Motor neuron (in vitro differentiated cells): Measurements from ENCODE around the gene ANO4. TPM values are rescaled to one million over a fixed set of nuclear protein-coding genes. Genes with fewer than 3 reads are reported as not detected.
A peak's percentile ranks its signal among the peaks of the same experiment; 100 is the strongest.

ENCODE experiments used
- ATAC-seq, 8 experiments: fragments of 200-7000 bp; cut with Tn5 transposase; replicated peaks in 6 of 8; 2 replicates each; pipeline ENCODE4 v1.8.0; 2021; ENCODE audit warnings: mild to moderate bottlenecking in 8 of 8, moderate library complexity in 8 of 8
- H3K27ac ChIP-seq, 2 donors: fragments of 250-450 bp; sonication (Bioruptor Pico); 2 replicates each; pipeline ENCODE4 v1.9.0; 2021; ENCODE audit warnings: antibody characterized with exemption in 2 of 2, mild to moderate bottlenecking in 2 of 2, moderate library complexity in 1 of 2
- H3K4me1 ChIP-seq, 2 donors: fragments of 250-450 bp; sonication (Bioruptor Pico); replicated peaks in 1 of 2; 2 replicates each; pipeline ENCODE4 v1.6.1; 2021; ENCODE audit warnings: antibody characterized with exemption in 2 of 2, mild to moderate bottlenecking in 2 of 2, moderate library complexity in 1 of 2
- H3K4me3 ChIP-seq, 5 donors: fragments of 250-450 bp; sonication (Bioruptor Pico); 2 replicates each; pipeline ENCODE4 v1.9.0; 2021; ENCODE audit warnings: antibody characterized with exemption in 5 of 5, mild to moderate bottlenecking in 5 of 5, moderate library complexity in 4 of 5
- WGBS, 10 experiments: fragments of 450-650 bp; shearing (Covaris generic); methylation state at CpG; one replicate each; pipeline ENCODE4 v1.0.0; 2022; 5-methylcytosine and 5-hydroxymethylcytosine counted together
- in situ Hi-C, 9 experiments: fragments of 400-800 bp; cut with MboI; loops; one replicate each; pipeline ENCODE4 v1.15.0; 2021; ENCODE audit warnings: low sequenced_read_pairs in 9 of 9, low pct_unique_long_range_greater_than_20kb in 2 of 9; ENCODE audit not compliant: unreplicated experiment in 9 of 9
- total RNA-seq, 8 experiments: library from RNA; unstranded; fragments of 300-600 nt; gene quantifications; 2 replicates each; pipeline versions ENCODE4 v1.2.3 to v1.2.4, GENCODE V29; 2022

Gene ANO4
- total RNA-seq, 8 experiments from 2014 or later, result 0.76 to 27.3 (median 1.7) TPM; not detected in 1

- Histone ChIP-seq H3K4me1 (no peaks in the 10 kb centered on the region), H3K4me3 (no peak overlapping the region), H3K27ac (no peak overlapping the region)
- WGBS, 10 experiments, result 13 to 90% (median 83%) methylated on average over 1 to 3 of the region's 3 CpGs; no CpG with 5 or more reads in 1 of the 10 experiments
- in situ Hi-C loops, result no loop called here
- ATAC-seq, result no peak
Observed at GRCh38 chr12:101019667-101020066, 225.1 kb downstream of the ANO4 start.

GRCh38 chr12:101021442-101021841 is 226.9 kb downstream of the ANO4 start:
- 48 to 100% (median 83%) methylated on average over 1 to 3 of the region's 3 CpGs; no CpG with 5 or more reads in 1 of the 10 experiments for WGBS, 10 experiments
- Histone ChIP-seq H3K4me1 (no peaks in the 10 kb centered on the region), H3K4me3 (no peak overlapping the region), H3K27ac (no peak overlapping the region)
- no peak for ATAC-seq
- in situ Hi-C loops, result no loop called here

GRCh38 chr12:101021911-101022388 is 227.4 kb downstream of the ANO4 start:
- no peak overlapping the region for H3K27ac ChIP-seq
- no peak overlapping the region for H3K4me3 ChIP-seq
- in situ Hi-C loops, result no loop called here
- ATAC-seq, result peak in 4 of 8 experiments; percentile 32 to 95 (median 78)
- no peaks in the 10 kb centered on the region for H3K4me1 ChIP-seq

- in situ Hi-C loops, result no loop called here
- WGBS, 10 experiments, result 80 to 100% methylated on average over 1 of the region's 3 CpGs; no CpG with 5 or more reads in 8 of the 10 experiments
- Histone ChIP-seq H3K4me1 (no peaks in the 10 kb centered on the region), H3K27ac (no peak overlapping the region), H3K4me3 (no peak overlapping the region)
- ATAC-seq, result no peak
Observed at GRCh38 chr12:101027200-101027599, 232.6 kb downstream of the ANO4 start.

GRCh38 chr12:101027816-101028215 is 233.2 kb downstream of the ANO4 start:
- 33 to 100% (median 97%) methylated on average over 1 to 3 of the region's 4 CpGs; no CpG with 5 or more reads in 2 of the 10 experiments for WGBS, 10 experiments
- ATAC-seq, result no peak
- no peak overlapping the region for H3K27ac ChIP-seq
- no peak overlapping the region for H3K4me3 ChIP-seq
- no peaks in the 10 kb centered on the region for H3K4me1 ChIP-seq
- in situ Hi-C loops, result no loop called here

- ATAC-seq, result peak in 6 of 8 experiments; percentile 28 to 74 (median 41)
Observed at GRCh38 chr12:101038289-101038871, 243.8 kb downstream of the ANO4 start.

GRCh38 chr12:101039848-101040531 is 245.4 kb downstream of the ANO4 start:
- WGBS, 10 experiments, result 20 to 100% (median 77%) methylated on average over 1 to 4 of the region's 6 CpGs; no CpG with 5 or more reads in 2 of the 10 experiments
- Histone ChIP-seq H3K4me3 (no peak overlapping the region), H3K4me1 (no peaks in the 10 kb centered on the region), H3K27ac (no peak overlapping the region)
- no peak for ATAC-seq
- in situ Hi-C loops, result no loop called here

More at GRCh38 chr12:101038289-101038871, 243.8 kb downstream of the ANO4 start:
- no peak overlapping the region for H3K27ac ChIP-seq
- in situ Hi-C loops, result no loop called here
- no peak overlapping the region for H3K4me3 ChIP-seq
- no peaks in the 10 kb centered on the region for H3K4me1 ChIP-seq
- WGBS, 10 experiments, result 40 to 90% (median 69%) methylated on average over 1 of the region's 2 CpGs; no CpG with 5 or more reads in 6 of the 10 experiments

- Histone ChIP-seq H3K27ac (no peak overlapping the region), H3K4me1 (no peaks in the 10 kb centered on the region), H3K4me3 (no peak overlapping the region)
- ATAC-seq, result no peak
- in situ Hi-C loops, result no loop called here
Observed at GRCh38 chr12:101040936-101041335, 246.4 kb downstream of the ANO4 start.

GRCh38 chr12:101042211-101042610 is 247.6 kb downstream of the ANO4 start:
- in situ Hi-C loops, result no loop called here
- Histone ChIP-seq H3K27ac (no peak overlapping the region), H3K4me3 (no peak overlapping the region), H3K4me1 (no peaks in the 10 kb centered on the region)
- 76 to 100% (median 90%) methylated on average over 1 to 7 of the region's 8 CpGs; no CpG with 5 or more reads in 1 of the 10 experiments for WGBS, 10 experiments
- no peak for ATAC-seq

- no peak overlapping the region for H3K4me3 ChIP-seq
- no peak overlapping the region for H3K27ac ChIP-seq
- H3K4me1 ChIP-seq, result no peaks in the 10 kb centered on the region
- ATAC-seq, result no peak
- in situ Hi-C loops, result no loop called here
- WGBS, 10 experiments, result 10 to 88% (median 78%) methylated on average over 1 to 2 of the region's 2 CpGs; no CpG with 5 or more reads in 3 of the 10 experiments
Observed at GRCh38 chr12:101044512-101045059, 250.0 kb downstream of the ANO4 start.

- ATAC-seq, result peak in 2 of 8 experiments; percentile 41 to 89
- WGBS, 10 experiments, result 0 to 100% (median 58%) methylated on average over 2 to 6 of the region's 7 CpGs; no CpG with 5 or more reads in 1 of the 10 experiments
- H3K27ac ChIP-seq, result no peak overlapping the region
- in situ Hi-C loops, result no loop called here
- H3K4me3 ChIP-seq, result no peak overlapping the region
- no peaks in the 10 kb centered on the region for H3K4me1 ChIP-seq
Observed at GRCh38 chr12:101045486-101046464, 251.2 kb downstream of the ANO4 start.

GRCh38 chr12:101047652-101048051 is 253.1 kb downstream of the ANO4 start:
- H3K27ac ChIP-seq, result no peak overlapping the region
- ATAC-seq, result no peak
- H3K4me1 ChIP-seq, result peaks cover 0 to 8% of the 10 kb centered on the region in 2 donors
- in situ Hi-C loops, result no loop called here
- 20 to 89% (median 63%) methylated on average over 1 of the region's 1 CpG; no CpG with 5 or more reads in 4 of the 10 experiments for WGBS, 10 experiments
- no peak overlapping the region for H3K4me3 ChIP-seq
